Esophagus squamous epithelium (tissue), 4 donors: ENCODE measurements around the gene XRCC3.

Experiments
- CTCF ChIP-seq, 6 experiments: fragments of 450-650 bp in 4 of 6; fragments of 200-600 bp in 2 of 6; sonication (generic) in 2 of 6; IDR thresholded peaks; one replicate each; pipeline ENCODE4 v1.5.1; 2016 to 2019; ENCODE audit warnings: antibody characterized with exemption in 6 of 6, mild to moderate bottlenecking in 4 of 6, moderate library complexity in 4 of 6
- POLR2A ChIP-seq, 4 donors: fragments of 450-650 bp; IDR thresholded peaks; one replicate each; pipeline ENCODE4 v1.6.1; 2017; ENCODE audit warnings: antibody characterized with exemption in 4 of 4, mild to moderate bottlenecking in 4 of 4, moderate library complexity in 3 of 4

- no peak for TF ChIP-seq CTCF (IDR thresholded peaks at IDR 0.05)
- no peak for TF ChIP-seq POLR2A (IDR thresholded peaks at IDR 0.05)
These were observed 45.9 kb downstream of the XRCC3 start for GRCh38 chr14:103669370-103669769.
